GM19452 (cell line): ENCODE results near the gene TMEM178B.

Experiments used
- ATAC-seq: cut with Tn5 transposase; IDR thresholded peaks from one replicate; pipeline ENCODE4 v1.9.1; 2021; ENCODE audit not compliant: unreplicated experiment

The TMEM178B gene

DNA sequence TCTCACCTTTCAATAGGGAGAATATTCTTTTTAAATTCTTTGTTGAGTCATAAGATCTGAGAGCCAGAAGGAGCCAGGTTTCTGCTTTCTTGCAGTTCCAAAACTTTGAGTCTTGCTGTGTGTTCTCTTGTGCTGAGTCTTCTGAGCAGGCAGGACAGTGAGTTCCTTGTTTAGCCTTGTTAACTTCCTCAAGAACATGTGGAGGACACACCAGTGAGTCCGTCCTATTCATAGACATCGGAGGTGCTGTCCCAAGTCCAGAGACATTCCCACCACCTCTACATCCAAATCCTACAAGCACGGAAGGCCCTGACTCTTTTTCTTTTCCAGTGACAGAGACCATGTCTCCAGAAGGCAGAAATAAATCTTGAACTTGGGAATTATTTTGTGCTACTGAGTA, 342.1 kb downstream of the TMEM178B start:
- ATAC-seq, result no peak

- no peak for ATAC-seq
Measured at GRCh38 chr7:141416650-141417270, 342.9 kb downstream of the TMEM178B start.

DNA sequence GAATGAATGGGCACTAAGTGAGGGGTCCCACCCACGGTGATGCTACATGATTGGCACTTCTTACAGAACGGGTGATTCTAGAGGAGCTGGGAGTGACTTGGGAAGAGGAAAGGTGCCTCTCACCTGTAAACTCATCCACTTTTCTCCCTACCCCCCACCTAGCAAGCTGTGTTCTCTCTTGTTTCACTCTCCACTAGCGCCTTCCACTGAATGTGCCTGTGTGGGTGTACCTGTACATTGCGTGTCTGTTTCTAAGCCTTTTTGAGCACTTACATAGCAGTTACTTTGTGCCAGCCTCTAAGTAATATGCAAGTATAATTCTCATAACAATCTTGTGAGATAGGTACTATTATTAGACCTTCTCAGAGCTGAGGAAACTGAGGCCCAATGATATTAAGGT, 343.6 kb downstream of the TMEM178B start:
- no peak for ATAC-seq

DNA sequence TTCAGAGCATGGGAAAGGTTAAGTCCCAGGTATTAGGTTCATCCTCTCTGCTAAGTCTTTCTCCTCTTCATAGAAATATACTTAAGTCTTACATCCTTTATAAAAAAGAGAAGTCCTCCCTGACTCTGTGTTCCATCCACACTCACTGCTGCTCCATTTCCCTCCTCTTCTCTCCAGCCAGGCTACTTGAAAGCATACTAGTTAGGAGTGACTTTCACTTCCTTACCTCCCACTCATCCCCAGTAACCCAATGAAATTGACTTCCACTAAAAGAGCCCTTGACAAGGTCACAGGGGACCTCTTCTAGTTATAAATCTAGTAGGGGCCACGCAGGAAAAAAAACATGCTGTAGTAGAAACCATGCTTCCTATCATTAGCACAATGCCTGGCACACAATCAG, 344.2 kb downstream of the TMEM178B start:
- no peak for ATAC-seq

DNA sequence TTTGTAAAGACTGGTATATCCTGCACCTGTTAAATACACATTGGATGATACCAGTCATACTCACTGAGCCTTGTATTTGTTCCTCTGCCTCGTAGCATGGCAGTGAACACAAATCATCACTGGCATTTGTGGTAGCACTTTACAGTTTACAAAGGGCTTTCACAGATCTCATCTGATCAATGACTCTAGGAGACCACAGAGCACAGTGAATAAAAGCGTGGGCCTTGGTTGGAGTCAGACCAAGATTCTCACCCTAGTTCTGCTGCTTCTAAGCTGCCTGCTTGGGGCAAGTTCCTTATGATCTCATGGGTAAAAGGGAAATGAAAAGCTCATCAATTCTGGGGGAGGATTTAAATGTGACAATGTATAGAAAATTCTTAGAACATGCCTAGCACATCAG, 347.4 kb downstream of the TMEM178B start:
- ATAC-seq, result no peak

DNA sequence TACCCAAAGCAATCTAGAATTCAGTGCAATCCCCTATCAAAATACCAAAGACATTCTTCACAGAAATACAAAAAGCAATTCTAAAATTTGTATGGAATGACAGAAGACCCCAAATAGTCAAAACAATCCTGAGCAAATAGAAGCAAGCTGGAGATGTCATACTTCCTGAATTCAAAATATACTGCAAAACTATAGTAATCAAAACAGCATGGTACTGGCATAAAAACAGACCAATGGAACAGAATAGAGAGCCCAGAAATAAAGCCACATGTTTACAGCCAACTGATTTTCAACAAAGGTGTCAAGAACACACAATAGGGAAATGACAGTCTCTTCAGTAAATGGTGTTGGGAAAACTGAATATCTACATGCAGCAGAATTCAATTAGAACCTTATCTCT, 353.3 kb downstream of the TMEM178B start:
- ATAC-seq, result no peak

DNA sequence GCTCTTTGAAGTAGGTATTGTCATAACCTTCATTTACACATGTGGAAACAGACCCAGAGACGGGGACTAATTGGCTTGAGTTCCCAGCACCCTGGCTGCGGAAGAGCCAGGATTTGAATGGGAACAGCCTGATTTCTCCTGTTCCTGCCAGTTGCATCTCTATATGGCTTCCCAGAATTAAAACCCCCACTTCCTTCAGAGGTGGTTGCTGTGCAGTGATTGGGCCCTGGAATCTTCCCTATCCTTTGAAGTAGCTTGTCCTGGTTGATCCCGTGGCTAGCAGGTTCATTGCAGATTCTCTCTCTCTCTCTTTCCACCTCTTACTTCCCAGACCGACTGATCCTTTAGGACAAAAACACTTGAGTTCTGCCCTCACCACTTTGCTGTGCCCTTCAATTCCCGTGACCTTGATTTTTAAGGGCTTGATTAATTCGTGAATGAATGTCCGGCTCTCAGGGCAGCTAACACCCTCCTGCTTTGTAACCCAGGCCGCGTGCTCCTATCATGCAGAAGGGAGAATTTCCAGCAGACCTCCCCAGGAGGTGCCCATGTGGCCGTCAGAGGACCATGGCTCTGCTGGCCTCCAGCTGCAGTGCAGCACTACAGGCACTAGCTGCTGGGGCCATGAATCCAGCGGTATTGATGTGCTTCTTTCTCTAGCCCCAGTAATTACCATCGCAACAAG, 356.7 kb downstream of the TMEM178B start:
- no peak for ATAC-seq

- ATAC-seq, result no peak
Measured at GRCh38 chr7:141431140-141431479, 357.2 kb downstream of the TMEM178B start.

GRCh38 chr7:141431711-141432110, 357.8 kb downstream of the TMEM178B start:
- ATAC-seq, result no peak

GRCh38 chr7:141433698-141434097, 359.8 kb downstream of the TMEM178B start:
- ATAC-seq, result no peak

- ATAC-seq, result no peak
Measured at GRCh38 chr7:141436139-141436538, 362.3 kb downstream of the TMEM178B start.

DNA sequence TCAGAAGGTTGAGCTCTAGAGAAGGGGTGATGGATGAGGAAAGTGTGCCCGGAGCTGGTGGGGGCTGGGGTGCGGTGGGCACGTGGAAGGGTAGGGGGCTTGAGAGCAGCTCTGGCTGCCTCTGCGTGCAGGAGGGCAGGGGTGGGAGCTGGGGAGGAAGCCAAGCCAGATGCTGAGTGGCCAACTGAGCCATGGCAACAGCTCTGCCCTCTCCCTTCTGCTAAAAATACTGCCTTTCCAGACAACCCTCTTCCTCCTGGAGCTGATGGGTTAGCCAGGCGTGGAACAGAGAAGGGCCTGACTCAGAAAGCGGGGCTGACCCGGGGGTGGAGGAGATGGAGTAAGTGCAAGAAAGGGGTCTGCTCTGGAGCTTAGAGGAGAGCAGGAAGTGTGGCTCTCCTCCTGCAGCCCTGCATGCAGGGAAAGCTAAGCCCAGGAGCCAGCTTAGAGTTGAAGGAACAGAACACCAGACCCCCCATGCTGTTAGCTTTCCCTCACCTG, 362.8 kb downstream of the TMEM178B start:
- no peak for ATAC-seq

GRCh38 chr7:141439164-141439563, 365.3 kb downstream of the TMEM178B start:
- no peak for ATAC-seq

- ATAC-seq, result no peak
Measured at GRCh38 chr7:141439776-141440175, 365.9 kb downstream of the TMEM178B start.

GRCh38 chr7:141441837-141442627, 368.2 kb downstream of the TMEM178B start:
- ATAC-seq, result no peak

DNA sequence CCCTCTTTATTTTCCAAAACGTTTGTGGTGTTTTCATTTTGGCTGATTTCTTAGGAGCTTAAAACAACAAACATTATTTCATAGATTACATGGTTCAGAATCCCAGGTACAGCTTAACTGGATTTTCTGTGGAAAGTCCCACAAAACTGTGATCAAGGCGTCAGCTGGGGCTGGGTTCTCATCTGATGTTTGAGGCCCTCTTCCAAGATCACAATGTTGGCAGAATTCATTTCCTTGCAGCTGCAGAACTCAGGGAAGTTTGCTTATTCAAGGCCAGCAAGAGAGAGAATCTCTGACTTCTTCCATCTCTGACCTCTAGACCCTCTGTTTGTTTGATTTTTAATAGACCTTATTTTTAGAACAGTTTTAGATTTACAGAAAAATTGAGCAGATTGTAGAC, 368.9 kb downstream of the TMEM178B start:
- ATAC-seq, result no peak

DNA sequence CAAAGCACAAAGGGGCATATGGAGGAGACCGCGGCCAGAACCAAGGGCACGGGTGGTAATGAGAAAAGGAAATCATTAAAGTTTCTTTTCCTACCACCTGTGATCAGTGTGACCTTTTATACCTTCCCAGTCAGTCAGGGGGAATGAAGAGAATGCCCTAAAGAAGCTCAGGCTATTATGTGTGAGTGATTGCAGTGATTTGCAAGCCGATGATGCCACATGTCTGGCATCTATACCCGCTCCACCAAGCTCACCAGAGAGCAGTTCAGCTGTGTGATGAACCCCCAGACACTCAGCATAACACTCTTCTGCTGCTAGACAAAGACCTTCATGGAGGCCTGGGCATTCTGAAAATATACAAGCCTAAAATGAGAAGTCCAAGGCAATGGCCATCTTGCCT, 371.1 kb downstream of the TMEM178B start:
- no peak for ATAC-seq

DNA sequence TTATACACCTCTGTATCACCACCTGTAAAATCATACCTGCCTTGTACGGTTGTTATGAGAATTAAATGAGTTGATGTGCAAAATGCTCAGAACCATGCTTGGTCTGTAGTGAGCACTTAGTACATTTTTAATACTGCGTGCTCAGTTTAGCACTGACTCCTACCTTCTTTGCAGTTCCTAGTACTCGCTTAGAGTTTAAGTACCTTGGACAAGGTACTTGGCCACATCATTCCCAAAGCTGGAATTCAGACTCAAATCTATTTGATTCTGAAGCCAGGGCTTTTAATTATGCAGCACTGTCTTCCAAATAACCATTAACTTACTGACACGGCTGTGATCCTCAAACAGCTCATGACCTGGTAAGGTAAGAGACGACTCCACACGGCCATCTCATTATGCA, 377.4 kb downstream of the TMEM178B start:
- ATAC-seq, result no peak

- ATAC-seq, result no peak
Measured at GRCh38 chr7:141452911-141453310, 379.0 kb downstream of the TMEM178B start.

DNA sequence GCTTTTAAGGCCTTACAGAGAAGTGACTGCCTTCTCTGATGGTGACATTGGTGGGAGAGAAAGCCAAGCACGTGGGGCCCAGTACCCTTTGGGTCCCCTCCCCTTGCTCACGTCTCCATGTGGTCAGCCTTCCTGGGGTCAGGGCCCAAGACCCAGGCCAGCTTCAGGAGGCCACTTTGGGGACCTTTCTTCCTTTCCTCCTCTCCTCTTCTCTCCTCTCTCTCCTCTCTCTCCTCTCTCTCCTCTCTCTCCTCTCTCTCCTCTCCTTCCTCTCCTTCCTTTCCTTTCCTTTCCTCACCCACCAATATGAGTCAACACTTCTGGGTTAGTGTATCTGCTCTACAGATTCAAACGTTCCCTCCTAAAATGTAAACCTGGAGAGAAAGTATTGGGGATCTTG, 380.5 kb downstream of the TMEM178B start:
- ATAC-seq, result no peak

DNA sequence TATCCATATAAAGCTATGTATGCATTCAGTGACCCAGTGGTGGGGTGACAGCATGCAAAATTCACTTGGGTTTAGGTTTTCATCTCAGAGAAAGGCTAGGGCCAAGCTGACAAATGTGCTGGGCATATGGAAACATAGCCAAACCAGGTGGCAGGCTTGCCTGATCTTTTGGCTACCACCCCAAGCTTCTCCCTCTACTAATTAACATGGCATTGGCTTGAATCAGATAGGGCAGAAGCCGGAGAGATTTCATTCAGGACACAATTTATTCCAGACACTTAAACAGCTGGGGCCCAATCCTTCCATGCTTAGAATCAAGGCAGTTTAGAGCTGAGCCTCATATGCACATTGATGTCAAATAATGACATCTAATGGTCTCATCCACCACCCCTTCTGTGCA, 381.9 kb downstream of the TMEM178B start:
- no peak for ATAC-seq

- ATAC-seq, result no peak
Measured at GRCh38 chr7:141456298-141456697, 382.4 kb downstream of the TMEM178B start.
